ENCODE data around the gene SHISA6. TPM values are rescaled to one million over a fixed set of nuclear protein-coding genes. Genes with fewer than 3 reads are reported as not detected.

The SHISA6 gene
- polyA plus RNA-seq, 1 donor (not counting 4 experiments of a cell fraction or from before 2014, with no cell fraction given): 2.2 TPM

DNA sequence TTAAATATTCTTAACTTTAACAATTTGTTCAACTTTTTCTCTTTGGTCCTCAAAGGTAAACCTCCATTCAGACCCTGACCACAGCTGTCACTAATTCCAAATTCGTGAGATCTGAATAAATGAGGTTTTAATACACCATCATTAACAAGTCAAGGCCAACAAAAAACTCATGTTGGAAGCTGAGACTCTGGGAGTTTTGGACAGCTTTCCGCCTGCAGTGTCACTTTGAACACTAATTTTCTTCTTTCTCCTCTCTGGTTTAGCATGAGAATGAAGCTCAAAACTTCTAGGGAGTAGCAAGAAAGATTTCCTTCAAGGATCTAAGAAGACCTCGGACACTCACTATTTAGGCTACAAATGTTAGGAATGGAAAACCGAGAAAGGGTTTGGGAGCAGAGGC is 324.6 kb downstream of the SHISA6 start:
- no peak for TF ChIP-seq EZH2 (IDR thresholded peaks at IDR 0.05; ENCODE audit: low read length)
- TF ChIP-seq, protein P1, sequence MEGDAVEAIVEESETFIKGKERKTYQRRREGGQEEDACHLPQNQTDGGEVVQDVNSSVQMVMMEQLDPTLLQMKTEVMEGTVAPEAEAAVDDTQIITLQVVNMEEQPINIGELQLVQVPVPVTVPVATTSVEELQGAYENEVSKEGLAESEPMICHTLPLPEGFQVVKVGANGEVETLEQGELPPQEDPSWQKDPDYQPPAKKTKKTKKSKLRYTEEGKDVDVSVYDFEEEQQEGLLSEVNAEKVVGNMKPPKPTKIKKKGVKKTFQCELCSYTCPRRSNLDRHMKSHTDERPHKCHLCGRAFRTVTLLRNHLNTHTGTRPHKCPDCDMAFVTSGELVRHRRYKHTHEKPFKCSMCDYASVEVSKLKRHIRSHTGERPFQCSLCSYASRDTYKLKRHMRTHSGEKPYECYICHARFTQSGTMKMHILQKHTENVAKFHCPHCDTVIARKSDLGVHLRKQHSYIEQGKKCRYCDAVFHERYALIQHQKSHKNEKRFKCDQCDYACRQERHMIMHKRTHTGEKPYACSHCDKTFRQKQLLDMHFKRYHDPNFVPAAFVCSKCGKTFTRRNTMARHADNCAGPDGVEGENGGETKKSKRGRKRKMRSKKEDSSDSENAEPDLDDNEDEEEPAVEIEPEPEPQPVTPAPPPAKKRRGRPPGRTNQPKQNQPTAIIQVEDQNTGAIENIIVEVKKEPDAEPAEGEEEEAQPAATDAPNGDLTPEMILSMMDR (optimal IDR thresholded peaks at IDR 0.05 in 1 of 3, IDR thresholded peaks at IDR 0.05 in 1 of 3, conservative IDR thresholded peaks at IDR 0.05 in 1 of 3; ENCODE audit: extremely low read depth in 1 of 3, insufficient read depth in 2 of 3, low read length in 3 of 3): no peak
- H4K20me1 ChIP-seq (ENCODE audit: control insufficient read depth, extremely low read depth, insufficient read depth, low read length): no peaks in the 10 kb centered on the region
- dilution Hi-C loops (cut with MboI; ENCODE audit: extremely low pct_ligation_motif_present, low sequenced_read_pairs): no loop called here
- DNase-seq (ENCODE audit: low read depth, low spot score) (no peak), FAIRE-seq (no peak)
- H3K9me1 ChIP-seq (ENCODE audit: control insufficient read depth, extremely low read depth, insufficient read depth, low read length): no peaks in the 10 kb centered on the region
- H3K4me3 ChIP-seq (ENCODE audit: control insufficient read depth in 2 of 3, extremely low read depth in 1 of 3, insufficient read depth in 2 of 3, low read depth in 1 of 3, low read length in 3 of 3): no peak overlapping the region
- no peaks in the 10 kb centered on the region for H3K36me3 ChIP-seq (ENCODE audit: control insufficient read depth in 2 of 2, extremely low read depth in 1 of 2, insufficient read depth in 2 of 2, low read length in 2 of 2)
- H3K79me2 ChIP-seq (ENCODE audit: control insufficient read depth, insufficient read depth, low read length): no peaks in the 10 kb centered on the region
- H3K27ac ChIP-seq (ENCODE audit: control insufficient read depth, insufficient read depth, low read length): no peak overlapping the region
- H3K9ac ChIP-seq (ENCODE audit: control insufficient read depth, extremely low read depth, insufficient read depth, low read length): no peak overlapping the region
- H2AFZ ChIP-seq (ENCODE audit: control insufficient read depth, low read length): no peak overlapping the region
- H3K9me3 ChIP-seq (ENCODE audit: control insufficient read depth, low read depth, low read length): no peaks in the 10 kb centered on the region
- no peak overlapping the region for H3K4me2 ChIP-seq (ENCODE audit: control insufficient read depth, extremely low read depth, insufficient read depth, low read depth, low read length)
- H3K27me3 ChIP-seq (ENCODE audit: control insufficient read depth, extremely low read depth, insufficient read depth, low read length): no peaks in the 10 kb centered on the region
- H3K4me1 ChIP-seq (ENCODE audit: control insufficient read depth, extremely low read depth, insufficient read depth, low read length): no peaks in the 10 kb centered on the region

DNA sequence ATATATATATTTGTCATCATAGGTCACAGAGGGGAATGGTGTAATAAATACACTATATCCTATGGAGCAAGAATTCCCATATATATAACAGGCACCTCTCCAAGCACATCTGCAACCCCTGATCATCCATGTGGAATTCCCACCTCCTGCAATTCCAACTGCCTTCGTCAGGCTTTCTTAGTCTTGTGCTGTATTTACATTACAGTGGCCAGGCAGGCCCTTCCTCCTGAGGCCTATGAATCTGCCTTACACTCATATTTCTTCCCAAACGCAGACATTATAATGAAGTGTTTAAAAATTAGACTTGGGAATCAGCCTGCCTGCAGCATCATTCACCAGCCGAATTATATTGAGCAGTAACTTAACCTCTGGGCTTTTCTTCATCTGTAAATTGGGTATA is 338.0 kb downstream of the SHISA6 start:
- Histone ChIP-seq H3K4me2 (ENCODE audit: control insufficient read depth, extremely low read depth, insufficient read depth, low read depth, low read length) (no peak overlapping the region), H2AFZ (ENCODE audit: control insufficient read depth, low read length) (no peak overlapping the region), H3K36me3 (ENCODE audit: control insufficient read depth in 2 of 2, extremely low read depth in 1 of 2, insufficient read depth in 2 of 2, low read length in 2 of 2) (no peaks in the 10 kb centered on the region), H3K27me3 (ENCODE audit: control insufficient read depth, extremely low read depth, insufficient read depth, low read length) (no peaks in the 10 kb centered on the region), H3K4me1 (ENCODE audit: control insufficient read depth, extremely low read depth, insufficient read depth, low read length) (no peaks in the 10 kb centered on the region), H3K9me3 (ENCODE audit: control insufficient read depth, low read depth, low read length) (no peaks in the 10 kb centered on the region), H4K20me1 (ENCODE audit: control insufficient read depth, extremely low read depth, insufficient read depth, low read length) (no peaks in the 10 kb centered on the region), H3K9ac (ENCODE audit: control insufficient read depth, extremely low read depth, insufficient read depth, low read length) (no peak overlapping the region), H3K27ac (ENCODE audit: control insufficient read depth, insufficient read depth, low read length) (no peak overlapping the region), H3K4me3 (ENCODE audit: control insufficient read depth in 2 of 3, extremely low read depth in 1 of 3, insufficient read depth in 2 of 3, low read depth in 1 of 3, low read length in 3 of 3) (no peak overlapping the region), H3K79me2 (ENCODE audit: control insufficient read depth, insufficient read depth, low read length) (no peaks in the 10 kb centered on the region), H3K9me1 (ENCODE audit: control insufficient read depth, extremely low read depth, insufficient read depth, low read length) (no peaks in the 10 kb centered on the region)
- no peak for TF ChIP-seq EZH2 (IDR thresholded peaks at IDR 0.05; ENCODE audit: low read length)
- TF ChIP-seq, protein P1 (optimal IDR thresholded peaks at IDR 0.05 in 1 of 3, IDR thresholded peaks at IDR 0.05 in 1 of 3, conservative IDR thresholded peaks at IDR 0.05 in 1 of 3; ENCODE audit: extremely low read depth in 1 of 3, insufficient read depth in 2 of 3, low read length in 3 of 3): no peak
- DNase-seq (ENCODE audit: low read depth, low spot score): no peak
- dilution Hi-C loops (cut with MboI; ENCODE audit: extremely low pct_ligation_motif_present, low sequenced_read_pairs): no loop called here
- no peak for FAIRE-seq
